Astrocyte of the spinal cord (primary cell): ENCODE results near the gene PPT2.

Experiments
- DNase-seq: peaks from one replicate; pipeline ENCODE4 v3.0.0; 2011; ENCODE audit warnings: low read depth, low spot score
- H3K4me3 ChIP-seq: 2 replicates; pipeline ENCODE4 v1.5.1; 2011; ENCODE audit warnings: low read depth, mild to moderate bottlenecking, low read length, moderate library complexity
- in situ Hi-C: cut with HindIII; loops from 2 replicates; pipeline ENCODE4 v1.10.0; 2017; ENCODE audit warnings: low sequenced_read_pairs
- TF ChIP-seq, protein P1 (sequence below): IDR thresholded peaks from 2 replicates; pipeline ENCODE4 v1.5.1; 2012; ENCODE audit warnings: low read depth, mild to moderate bottlenecking, low read length, inconsistent platforms

The PPT2 gene

GRCh38 chr6:32175711-32176475, 22.0 kb downstream of the PPT2 start, which contains the start of gene AGPAT1:
Gene AGPAT1 (minus strand): TSS chr6:32176084. CDS start chr6:32171496, 4,588 bp downstream.
- H3K4me3 ChIP-seq: peak within 1 kb of the TSS; percentile 98
- DNase-seq: peak; percentile 97
- in situ Hi-C loops: no loop called here
- TF ChIP-seq, protein P1, sequence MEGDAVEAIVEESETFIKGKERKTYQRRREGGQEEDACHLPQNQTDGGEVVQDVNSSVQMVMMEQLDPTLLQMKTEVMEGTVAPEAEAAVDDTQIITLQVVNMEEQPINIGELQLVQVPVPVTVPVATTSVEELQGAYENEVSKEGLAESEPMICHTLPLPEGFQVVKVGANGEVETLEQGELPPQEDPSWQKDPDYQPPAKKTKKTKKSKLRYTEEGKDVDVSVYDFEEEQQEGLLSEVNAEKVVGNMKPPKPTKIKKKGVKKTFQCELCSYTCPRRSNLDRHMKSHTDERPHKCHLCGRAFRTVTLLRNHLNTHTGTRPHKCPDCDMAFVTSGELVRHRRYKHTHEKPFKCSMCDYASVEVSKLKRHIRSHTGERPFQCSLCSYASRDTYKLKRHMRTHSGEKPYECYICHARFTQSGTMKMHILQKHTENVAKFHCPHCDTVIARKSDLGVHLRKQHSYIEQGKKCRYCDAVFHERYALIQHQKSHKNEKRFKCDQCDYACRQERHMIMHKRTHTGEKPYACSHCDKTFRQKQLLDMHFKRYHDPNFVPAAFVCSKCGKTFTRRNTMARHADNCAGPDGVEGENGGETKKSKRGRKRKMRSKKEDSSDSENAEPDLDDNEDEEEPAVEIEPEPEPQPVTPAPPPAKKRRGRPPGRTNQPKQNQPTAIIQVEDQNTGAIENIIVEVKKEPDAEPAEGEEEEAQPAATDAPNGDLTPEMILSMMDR: no peak

GRCh38 chr6:32176476-32177182, 22.7 kb downstream of the PPT2 start:
- peak overlapping the region; percentile 98 for H3K4me3 ChIP-seq
- TF ChIP-seq, protein P1: no peak
- in situ Hi-C loops: no loop called here
- no peak for DNase-seq

DNA sequence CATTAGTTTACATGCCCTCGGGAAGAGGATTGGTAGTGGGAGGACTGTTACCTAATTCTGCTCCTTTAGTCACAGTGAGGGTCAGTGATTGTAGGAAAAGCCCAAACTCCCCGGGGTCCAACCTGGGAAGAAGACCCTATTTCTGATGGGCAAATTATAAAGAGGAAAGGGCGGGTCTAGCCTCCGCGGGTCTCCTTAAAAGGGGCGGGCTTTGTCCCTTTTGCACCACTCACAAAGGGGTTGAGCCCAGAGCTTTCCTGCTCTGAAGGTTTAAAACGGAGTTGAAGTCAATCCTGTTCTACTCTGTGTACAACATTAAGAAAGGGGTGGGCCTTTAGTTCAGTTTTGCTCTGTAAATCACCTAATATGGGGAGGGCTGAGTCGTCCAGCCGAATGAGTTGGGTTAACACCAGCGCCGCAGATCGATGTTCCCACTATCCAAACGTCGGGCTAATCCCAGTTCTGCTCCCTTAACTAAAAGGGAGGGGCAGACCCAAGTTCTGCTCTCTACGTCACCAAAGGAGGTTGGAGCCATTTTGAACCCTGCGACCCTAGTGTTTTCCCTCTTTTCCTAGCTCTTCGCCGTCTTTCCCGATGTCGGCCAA, 23.3 kb downstream of the PPT2 start:
- in situ Hi-C loops: no loop called here
- TF ChIP-seq, protein P1: no peak
- no peak for DNase-seq
- peak overlapping the region; percentile 98 for H3K4me3 ChIP-seq

DNA sequence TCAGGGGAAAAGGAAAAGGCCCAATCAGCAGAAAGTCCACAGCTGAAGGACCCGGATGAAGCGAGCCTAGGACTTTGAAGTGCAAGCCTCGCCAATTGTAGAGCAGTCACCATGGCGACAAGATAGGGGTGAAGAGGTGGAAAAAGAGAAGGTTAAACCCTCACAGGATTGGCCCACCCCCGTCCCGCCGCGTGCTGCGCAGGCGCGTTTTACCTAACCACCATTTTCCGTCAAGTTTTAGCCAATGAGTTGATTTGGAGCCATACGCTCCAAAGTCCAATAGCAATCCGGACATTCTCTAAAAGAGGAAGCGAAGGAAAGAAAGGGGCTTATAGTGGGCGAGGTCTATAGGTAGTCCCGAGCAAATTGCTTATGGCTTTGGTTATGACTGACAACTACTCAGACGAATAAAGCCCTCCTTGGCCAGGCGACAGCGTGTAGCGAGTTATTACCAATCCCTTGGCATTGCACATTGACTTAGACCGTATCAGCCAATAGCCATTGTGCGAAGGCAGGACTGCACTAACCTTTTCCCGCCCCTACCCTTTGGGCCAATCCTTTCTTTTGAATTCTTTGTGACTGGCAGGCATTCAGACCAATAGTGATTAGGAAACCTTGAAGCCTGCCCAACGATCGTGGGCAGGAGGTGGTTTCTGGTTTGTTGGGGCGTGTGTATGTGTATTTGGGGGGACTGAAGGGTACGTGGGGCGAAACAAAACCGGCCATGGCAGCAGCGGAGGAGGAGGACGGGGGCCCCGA, 24.0 kb downstream of the PPT2 start, which contains the start of gene RNF5:
Gene RNF5, plus strand, starts transcription at position 618 of the 759 bp plus-strand sequence. Its CDS starts 107 bp downstream, at position 725.
- peak within 1 kb of the TSS; percentile 98 for H3K4me3 ChIP-seq
- DNase-seq: peak; percentile 100
- in situ Hi-C loops: no loop called here
- TF ChIP-seq, protein P1: no peak

DNA sequence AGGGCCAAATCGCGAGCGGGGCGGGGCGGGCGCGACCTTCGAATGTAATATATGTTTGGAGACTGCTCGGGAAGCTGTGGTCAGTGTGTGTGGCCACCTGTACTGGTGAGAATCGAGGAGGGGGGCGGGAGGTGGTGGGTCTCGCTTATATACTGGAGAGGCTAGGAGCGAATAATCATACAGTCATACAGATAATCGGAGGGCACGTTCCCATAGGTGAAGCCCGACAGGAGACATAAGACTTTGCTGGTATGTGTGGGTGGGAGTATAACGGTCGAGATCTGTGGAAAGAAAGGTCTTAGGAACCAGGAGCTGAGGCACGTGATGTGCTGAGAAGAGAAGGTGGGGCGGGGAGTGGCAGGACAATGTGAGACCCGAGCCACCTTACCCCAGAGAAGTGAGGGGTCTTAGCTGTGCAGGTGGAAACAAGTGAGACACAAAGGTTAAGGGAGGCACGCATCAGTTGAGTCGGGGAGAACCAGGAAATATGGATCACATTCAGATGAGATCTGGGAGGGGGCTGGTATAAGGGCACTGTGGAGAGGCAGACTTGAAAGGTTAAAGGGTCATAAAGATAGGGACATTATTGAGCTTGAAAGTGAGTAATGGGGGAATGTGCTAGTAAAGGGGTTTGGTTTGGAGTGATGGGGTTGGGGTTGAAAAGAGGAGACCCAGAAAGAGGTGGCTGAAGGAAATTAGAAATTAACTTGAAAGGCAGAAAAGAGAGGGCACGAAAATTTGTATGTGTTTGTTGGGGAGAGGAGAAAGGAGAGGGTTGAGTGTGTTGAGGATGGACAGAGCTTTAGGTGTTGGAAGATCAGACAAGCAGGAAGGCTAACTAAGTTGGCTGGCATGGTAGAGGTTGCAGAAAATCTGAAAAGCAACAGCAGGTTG, 24.9 kb downstream of the PPT2 start:
- no peak for DNase-seq
- peak overlapping the region; percentile 98 for H3K4me3 ChIP-seq
- in situ Hi-C loops: no loop called here
- TF ChIP-seq, protein P1: no peak
